Chondrocyte (in vitro differentiated cells): Measurements from ENCODE around the gene GHITM. TPM values are rescaled to one million over a fixed set of nuclear protein-coding genes. Genes with fewer than 3 reads are reported as not detected.
"Not testable (repeated sequence)": the region's sequence is repeated elsewhere in the genome, so short reads cannot be mapped to it uniquely, and the experiment has no call there.

Source experiments
- DNase-seq: peaks from one replicate; pipeline ENCODE4 v3.0.0; 2021; ENCODE audit warnings: mixed read lengths, low spot score
- H3K27ac Mint-ChIP-seq: one replicate; pipeline ENCODE4 v1.8.0; 2021; ENCODE audit warnings: mild to moderate bottlenecking, moderate library complexity, mixed read lengths; ENCODE audit not compliant: unreplicated experiment
- H3K27me3 Mint-ChIP-seq: 2 replicates; pipeline ENCODE4 v1.8.0; 2021; ENCODE audit warnings: low read depth, mixed read lengths
- H3K36me3 Mint-ChIP-seq: 2 replicates; pipeline ENCODE4 v1.8.0; 2021; ENCODE audit warnings: low read depth, mixed read lengths
- H3K4me1 Mint-ChIP-seq: 2 replicates; pipeline ENCODE4 v1.8.0; 2021; ENCODE audit warnings: low read depth, mild to moderate bottlenecking, mixed read lengths
- H3K4me3 Mint-ChIP-seq: one replicate; pipeline ENCODE4 v1.8.0; 2021; ENCODE audit warnings: mild to moderate bottlenecking, moderate library complexity, mixed read lengths; ENCODE audit not compliant: unreplicated experiment
- H3K9me3 Mint-ChIP-seq: 2 replicates; pipeline ENCODE4 v1.8.0; 2021; ENCODE audit warnings: low read depth, mixed read lengths
- total RNA-seq: library from RNA; stranded (reverse); gene quantifications from 3 replicates; pipeline ENCODE4 v1.2.1, GENCODE V29; 2021
- TF ChIP-seq, protein P1 (sequence below): fragments of 200-600 bp; sonication (generic); IDR thresholded peaks from 2 replicates; pipeline ENCODE4 v1.5.0; 2021; ENCODE audit warnings: antibody characterized with exemption, mild to moderate bottlenecking, moderate library complexity

The GHITM gene
- total RNA-seq, 1 donor from 2014 or later, result 114 TPM

DNA sequence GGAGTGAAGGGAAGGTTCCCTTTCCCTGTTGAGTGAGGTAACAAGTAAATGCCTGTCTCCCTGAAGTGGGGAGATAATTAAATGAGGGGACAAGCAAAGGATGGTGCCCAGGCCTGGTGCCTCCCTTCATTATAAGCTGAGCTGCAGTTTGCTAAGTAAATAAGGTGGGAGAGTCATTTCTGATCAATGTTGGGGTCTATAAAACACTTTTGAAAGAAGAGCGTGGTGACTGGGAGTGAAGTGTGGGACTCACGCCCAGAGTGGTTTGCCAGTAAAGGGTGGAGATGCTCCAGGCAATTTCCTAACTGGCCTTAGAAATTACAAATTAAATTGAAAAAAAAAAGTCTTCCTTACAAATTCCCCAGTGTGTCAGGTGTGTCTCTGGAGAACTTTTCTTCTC lies 24.7 kb downstream of the GHITM start:
- TF ChIP-seq, protein P1, sequence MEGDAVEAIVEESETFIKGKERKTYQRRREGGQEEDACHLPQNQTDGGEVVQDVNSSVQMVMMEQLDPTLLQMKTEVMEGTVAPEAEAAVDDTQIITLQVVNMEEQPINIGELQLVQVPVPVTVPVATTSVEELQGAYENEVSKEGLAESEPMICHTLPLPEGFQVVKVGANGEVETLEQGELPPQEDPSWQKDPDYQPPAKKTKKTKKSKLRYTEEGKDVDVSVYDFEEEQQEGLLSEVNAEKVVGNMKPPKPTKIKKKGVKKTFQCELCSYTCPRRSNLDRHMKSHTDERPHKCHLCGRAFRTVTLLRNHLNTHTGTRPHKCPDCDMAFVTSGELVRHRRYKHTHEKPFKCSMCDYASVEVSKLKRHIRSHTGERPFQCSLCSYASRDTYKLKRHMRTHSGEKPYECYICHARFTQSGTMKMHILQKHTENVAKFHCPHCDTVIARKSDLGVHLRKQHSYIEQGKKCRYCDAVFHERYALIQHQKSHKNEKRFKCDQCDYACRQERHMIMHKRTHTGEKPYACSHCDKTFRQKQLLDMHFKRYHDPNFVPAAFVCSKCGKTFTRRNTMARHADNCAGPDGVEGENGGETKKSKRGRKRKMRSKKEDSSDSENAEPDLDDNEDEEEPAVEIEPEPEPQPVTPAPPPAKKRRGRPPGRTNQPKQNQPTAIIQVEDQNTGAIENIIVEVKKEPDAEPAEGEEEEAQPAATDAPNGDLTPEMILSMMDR, result no peak
- Mint-ChIP-seq H3K9me3 (peaks cover 6% of the 10 kb centered on the region), H3K27ac (no peak overlapping the region), H3K27me3 (peaks cover 24% of the 10 kb centered on the region), H3K4me1 (no peaks in the 10 kb centered on the region), H3K4me3 (no peak overlapping the region), H3K36me3 (no peaks in the 10 kb centered on the region)
- no peak for DNase-seq

DNA sequence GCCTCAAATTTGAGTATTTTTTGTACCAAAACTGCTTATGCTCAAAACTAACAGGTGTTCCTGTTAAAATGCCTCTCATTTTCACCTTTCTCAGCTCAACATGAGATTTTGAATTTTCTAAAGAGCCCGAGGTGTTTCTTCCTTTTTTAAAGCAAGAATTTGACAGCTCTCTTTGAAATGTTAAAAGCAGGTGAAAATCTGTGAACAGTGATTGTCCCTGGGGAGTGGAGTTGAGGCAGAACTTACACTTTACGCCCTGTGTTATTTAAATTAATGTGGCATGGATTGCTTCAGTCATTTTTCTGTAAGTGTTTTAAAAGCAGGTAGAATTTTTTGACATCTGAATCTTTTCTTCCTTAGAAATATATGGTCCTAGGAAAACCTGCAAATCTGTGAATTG lies 25.1 kb downstream of the GHITM start:
- DNase-seq, result no peak
- Mint-ChIP-seq H3K4me1 (no peaks in the 10 kb centered on the region), H3K9me3 (peaks cover 6% of the 10 kb centered on the region), H3K4me3 (no peak overlapping the region), H3K27me3 (peaks cover 22% of the 10 kb centered on the region), H3K36me3 (no peaks in the 10 kb centered on the region), H3K27ac (no peak overlapping the region)
- TF ChIP-seq, protein P1, result no peak

GRCh38 chr10:84166620-84167288 lies 27.4 kb downstream of the GHITM start:
- no peak for DNase-seq
- Mint-ChIP-seq H3K4me1 (no peaks in the 10 kb centered on the region), H3K27me3 (peaks cover 23% of the 10 kb centered on the region), H3K27ac (no peak overlapping the region), H3K4me3 (no peak overlapping the region), H3K36me3 (no peaks in the 10 kb centered on the region), H3K9me3 (peaks cover 6% of the 10 kb centered on the region)
- TF ChIP-seq, protein P1, result no peak

DNA sequence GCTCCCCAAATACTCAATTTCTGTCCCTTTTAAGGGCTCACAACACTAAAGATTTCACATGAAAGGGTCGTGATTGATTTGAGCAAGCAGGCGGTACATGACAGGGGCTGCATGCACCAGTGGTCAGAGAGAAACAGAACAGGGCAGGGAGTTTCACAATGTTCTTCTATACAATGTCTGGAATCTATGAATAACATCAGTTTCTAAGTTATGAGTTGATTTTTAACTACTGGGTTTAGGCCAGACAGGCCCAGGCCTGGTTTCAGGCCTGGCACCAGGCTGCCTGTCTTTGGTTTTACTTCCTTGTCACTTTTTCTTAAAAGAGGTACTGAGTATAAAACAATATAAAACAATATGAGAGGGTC lies 28.0 kb downstream of the GHITM start:
- H3K4me3 Mint-ChIP-seq, result not testable (repeated sequence)
- H3K27me3 Mint-ChIP-seq, result peaks cover 23% of the 10 kb centered on the region

GRCh38 chr10:84168382-84168781 lies 29.1 kb downstream of the GHITM start:
- DNase-seq, H3K4me3 Mint-ChIP-seq, H3K9me3 Mint-ChIP-seq, H3K36me3 Mint-ChIP-seq, H3K27ac Mint-ChIP-seq, H3K4me1 Mint-ChIP-seq: not testable (repeated sequence)
- peaks cover 17% of the 10 kb centered on the region for H3K27me3 Mint-ChIP-seq

More for the DNA sequence above, 28.0 kb downstream of the GHITM start:
- H3K27ac Mint-ChIP-seq, H3K9me3 Mint-ChIP-seq, DNase-seq, H3K36me3 Mint-ChIP-seq, H3K4me1 Mint-ChIP-seq: not testable (repeated sequence)

GRCh38 chr10:84171237-84171636 lies 31.9 kb downstream of the GHITM start:
- H3K36me3 Mint-ChIP-seq, H3K4me1 Mint-ChIP-seq, H3K9me3 Mint-ChIP-seq, H3K27ac Mint-ChIP-seq, H3K27me3 Mint-ChIP-seq, DNase-seq: not testable (repeated sequence)
- peak overlapping the region; percentile 5 for H3K4me3 Mint-ChIP-seq

GRCh38 chr10:84171700-84172466 lies 32.6 kb downstream of the GHITM start:
- Mint-ChIP-seq H3K27ac (peak overlapping the region; percentile 63), H3K4me3 (peak overlapping the region; percentile 19)
- not testable (repeated sequence) for H3K36me3 Mint-ChIP-seq, DNase-seq, H3K4me1 Mint-ChIP-seq, H3K27me3 Mint-ChIP-seq, H3K9me3 Mint-ChIP-seq
